H1 (cell line): ENCODE data around the gene SPTAN1. TPM values are rescaled to one million over a fixed set of nuclear protein-coding genes. Genes with fewer than 3 reads are reported as not detected.

Source experiments
- CTCF ChIA-PET: fragments of 300-600 bp; sonication (Branson Sonifier 250); formaldehyde crosslinking; loops from one replicate; lab custom pipeline; 2021; ENCODE audit not compliant: partially characterized antibody; lab: Charles Lee
- POLR2A ChIA-PET: fragments of 300-600 bp; sonication (Branson Sonifier 250); formaldehyde crosslinking; loops from one replicate; lab custom pipeline; 2021; ENCODE audit warnings: inconsistent platforms; ENCODE audit not compliant: partially characterized antibody; lab: Charles Lee
- DNase-seq, 2 experiments: peaks; one replicate each; pipeline versions ENCODE4 v3.0.0 to v3.0.0-alpha.2; 2010 to 2022; ENCODE audit warnings: low spot score in 2 of 2, low read depth in 1 of 2, mixed read lengths in 1 of 2
- FAIRE-seq: peaks from 2 replicates; lab custom pipeline; 2011; peaks lifted over from hg19 to GRCh38; lab: Jason Lieb, UNC
- H2AFZ ChIP-seq: 2 replicates; pipeline ENCODE4 v1.8.1; 2012; ENCODE audit warnings: low read length, inconsistent platforms
- H2AK5ac ChIP-seq: 2 replicates; pipeline ENCODE4 v1.6.1; 2013; ENCODE audit warnings: low read depth, low read length
- H2BK120ac ChIP-seq: replicated peaks from 2 replicates; pipeline ENCODE3; 2013; ENCODE audit warnings: low read depth, low read length, inconsistent platforms
- H2BK12ac ChIP-seq: 2 replicates; pipeline ENCODE4 v1.6.1; 2013; ENCODE audit warnings: low read depth, low read length
- H2BK15ac ChIP-seq: 2 replicates; pipeline ENCODE4 v1.6.1; 2013; ENCODE audit warnings: low read length
- H2BK20ac ChIP-seq: 2 replicates; pipeline ENCODE4 v1.6.1; 2013; ENCODE audit warnings: low read length
- H2BK5ac ChIP-seq: 2 replicates; pipeline ENCODE4 v1.6.1; 2013; ENCODE audit warnings: low read depth, low read length
- H3K14ac ChIP-seq: 2 replicates; pipeline ENCODE4 v1.6.1; 2013; ENCODE audit warnings: inconsistent platforms; ENCODE audit not compliant: insufficient read length
- H3K18ac ChIP-seq: 2 replicates; pipeline ENCODE4 v1.6.1; 2013; ENCODE audit warnings: low read length; ENCODE audit errors: extremely low read depth
- H3K23ac ChIP-seq: 2 replicates; pipeline ENCODE4 v1.6.1; 2013; ENCODE audit warnings: inconsistent platforms; ENCODE audit not compliant: insufficient read length
- H3K23me2 ChIP-seq: 2 replicates; pipeline ENCODE4 v1.6.1; 2013; ENCODE audit warnings: low read depth, low read length
- H3K27ac ChIP-seq: 2 replicates; pipeline ENCODE4 v1.6.1; 2011; ENCODE audit warnings: low read depth, low read length, inconsistent platforms
- H3K27me3 ChIP-seq, 4 experiments: replicated peaks in 1 of 4; 1 replicate in 1 of 4; 2 replicates in 3 of 4; pipeline versions ENCODE4 v1.6.1 to v1.8.1; 2011 to 2013; ENCODE audit warnings: low read length in 3 of 4, mild to moderate bottlenecking in 3 of 4, inconsistent platforms in 2 of 4, mixed read lengths in 2 of 4, moderate library complexity in 1 of 4; ENCODE audit not compliant: control insufficient read depth in 3 of 4, insufficient read depth in 3 of 4; ENCODE audit errors: extremely low read depth in 1 of 4
- H3K36me3 ChIP-seq, 4 experiments: 2 replicates each; pipeline versions ENCODE4 v1.6.1 to v1.8.1; 2011 to 2013; ENCODE audit warnings: mild to moderate bottlenecking in 4 of 4, low read length in 3 of 4, moderate library complexity in 2 of 4, control low read depth in 1 of 4, inconsistent platforms in 1 of 4; ENCODE audit not compliant: insufficient read depth in 4 of 4, control insufficient read depth in 2 of 4
- H3K4ac ChIP-seq: replicated peaks from 2 replicates; pipeline ENCODE3; 2013; ENCODE audit warnings: low read length, low read depth, mixed read lengths, inconsistent platforms; ENCODE audit not compliant: insufficient read length
- H3K4me1 ChIP-seq, 4 experiments: replicated peaks in 1 of 4; 1 replicate in 1 of 4; 2 replicates in 3 of 4; pipeline versions ENCODE4 v1.6.1 to v1.8.1; 2011 to 2013; ENCODE audit warnings: low read length in 3 of 4, inconsistent platforms in 2 of 4, mixed read lengths in 1 of 4; ENCODE audit not compliant: insufficient read depth in 4 of 4, control insufficient read depth in 3 of 4
- H3K4me2 ChIP-seq, 2 experiments: 2 replicates each; pipeline versions ENCODE4 v1.6.1 to v1.8.1; 2011 to 2013; ENCODE audit warnings: low read depth in 2 of 2, low read length in 2 of 2, control low read depth in 1 of 2, inconsistent platforms in 1 of 2, mild to moderate bottlenecking in 1 of 2; ENCODE audit not compliant: insufficient read depth in 1 of 2
- H3K4me3 ChIP-seq, 4 experiments: fragments of 200-600, 300-600 bp in 1 of 4; sonication (generic), shearing (Covaris generic), sonication (Bioruptor Twin) in 1 of 4; 2 replicates each; pipeline versions ENCODE4 v1.5.1 to v1.8.1; 2011 to 2016; ENCODE audit warnings: low read length in 4 of 4, low read depth in 3 of 4, control low read depth in 2 of 4, inconsistent platforms in 2 of 4, mild to moderate bottlenecking in 2 of 4, mixed read lengths in 1 of 4, moderate library complexity in 1 of 4; ENCODE audit not compliant: insufficient read depth in 2 of 4; ENCODE audit errors: extremely low read depth in 1 of 4
- H3K56ac ChIP-seq: replicated peaks from 2 replicates; pipeline ENCODE3; 2013; ENCODE audit warnings: low read depth, mild to moderate bottlenecking, mixed read lengths, low read length, inconsistent platforms; ENCODE audit not compliant: insufficient read length
- H3K79me1 ChIP-seq: 2 replicates; pipeline ENCODE4 v1.6.1; 2013; ENCODE audit warnings: low read depth, low read length, control low read depth
- H3K79me2 ChIP-seq, 2 experiments: 2 replicates each; pipeline versions ENCODE4 v1.6.1 to v1.8.1; 2012 to 2013; ENCODE audit warnings: low read length in 2 of 2, mild to moderate bottlenecking in 2 of 2, inconsistent platforms in 1 of 2; ENCODE audit not compliant: insufficient read depth in 2 of 2, control insufficient read depth in 1 of 2
- H3K9ac ChIP-seq, 4 experiments: replicated peaks in 1 of 4; 1 replicate in 1 of 4; 2 replicates in 3 of 4; pipeline versions ENCODE4 v1.6.1 to v1.8.1; 2011 to 2013; ENCODE audit warnings: low read depth in 3 of 4, low read length in 3 of 4, control low read depth in 2 of 4, mild to moderate bottlenecking in 2 of 4, moderate library complexity in 2 of 4, inconsistent platforms in 1 of 4; ENCODE audit errors: extremely low read depth in 1 of 4
- H3K9me3 ChIP-seq, 2 experiments: 2 replicates each; pipeline versions ENCODE4 v1.6.1 to v1.8.1; 2012 to 2013; ENCODE audit warnings: mild to moderate bottlenecking in 2 of 2, moderate library complexity in 2 of 2, control low read depth in 1 of 2, inconsistent platforms in 1 of 2, low read depth in 1 of 2, low read length in 1 of 2, mixed read lengths in 1 of 2; ENCODE audit not compliant: insufficient read depth in 2 of 2
- H4K20me1 ChIP-seq, 2 experiments: replicated peaks in 1 of 2; 2 replicates each; pipeline versions ENCODE3 to v1.8.1; 2011 to 2013; ENCODE audit warnings: inconsistent platforms in 2 of 2, low read length in 2 of 2, mild to moderate bottlenecking in 1 of 2; ENCODE audit not compliant: insufficient read depth in 2 of 2, control insufficient read depth in 1 of 2
- H4K5ac ChIP-seq: 2 replicates; pipeline ENCODE4 v1.6.1; 2013; ENCODE audit warnings: low read length, low read depth, mixed read lengths, inconsistent platforms; ENCODE audit not compliant: insufficient read length
- H4K8ac ChIP-seq: 2 replicates; pipeline ENCODE4 v1.8.0; 2013; ENCODE audit warnings: mild to moderate bottlenecking, moderate library complexity, low read length, inconsistent platforms; ENCODE audit not compliant: insufficient read depth; ENCODE audit errors: extremely low read depth
- H4K91ac ChIP-seq: replicated peaks from 2 replicates; pipeline ENCODE3; 2013; ENCODE audit warnings: low read length, mixed read lengths, inconsistent platforms; ENCODE audit not compliant: insufficient read length
- HDAC2 ChIP-seq, 2 experiments: fragments of 300-600 bp in 1 of 2; sonication (generic) in 1 of 2; IDR thresholded peaks; 2 replicates each; pipeline ENCODE4 v1.6.1; 2011 to 2012; ENCODE audit warnings: low read depth in 2 of 2, low read length in 2 of 2, mild to moderate bottlenecking in 2 of 2, moderate library complexity in 2 of 2, borderline replicate concordance in 1 of 2, inconsistent platforms in 1 of 2
- JUN ChIP-seq: IDR thresholded peaks from 2 replicates; pipeline ENCODE4 v1.6.1; 2011; ENCODE audit warnings: low read depth, mild to moderate bottlenecking, improper control_type of control experiment, low read length
- NRF1 ChIP-seq: IDR thresholded peaks from 2 replicates; pipeline ENCODE4 v1.6.1; 2011; ENCODE audit warnings: mild to moderate bottlenecking, low read depth, low read length, improper control_type of control experiment
- WGBS, 2 experiments: shearing (Covaris generic) in 1 of 2; methylation state at CpG; one replicate each; pipeline versions ENCODE4 v1.1.6 to v1.1.7; 2013 to 2015; ENCODE audit warnings: low lambda C conversion rate in 2 of 2, mixed read lengths in 2 of 2, inconsistent platforms in 1 of 2, low coverage in 1 of 2, missing lambda C conversion rate in 1 of 2; ENCODE audit not compliant: insufficient replicate concordance in 2 of 2, insufficient coverage in 1 of 2, insufficient read length in 1 of 2; ENCODE audit errors: extremely low coverage in 1 of 2, missing lambda C conversion rate in 1 of 2; 5-methylcytosine and 5-hydroxymethylcytosine counted together
- polyA plus RNA-seq, 7 experiments: library from polyadenylated mRNA; depleted of rRNA in 3 of 7; stranded (reverse) in 5 of 7; unstranded in 2 of 7; fragments of >200 nt in 5 of 7; fragments of 200-250 nt in 2 of 7; gene quantifications; 1 replicate in 5 of 7; 2 replicates in 1 of 7; 4 replicates in 1 of 7; pipeline versions ENCODE4 v1.2.1 to v1.2.3, GENCODE V29; 2011 to 2013; ENCODE audit warnings: missing spikeins in 2 of 7, mixed read lengths in 2 of 7
- total RNA-seq: library from RNA; stranded (reverse); fragmentation: NEBNext Ultra II Directional; extraction: Animal tissue kit (Norgen Biotek cat#: 25700); gene quantifications from 2 replicates; pipeline ENCODE4 v1.2.1, GENCODE V29; 2021

SPTAN1 gene
- total and polyA plus RNA-seq, 2 of the 8 experiments (the other 6 are each of a cell fraction or from before 2014, with no cell fraction given) = 182 to 216 TPM

GRCh38 chr9:128657796-128658195, 105.4 kb downstream of the SPTAN1 start:
- Histone ChIP-seq H2BK12ac (peak overlapping the region; percentile 90), H3K4me2 (no peak overlapping the region; a peak in 1 of 4 replicates), H4K20me1 (peaks cover 0 to 2% of the 10 kb centered on the region in 2 experiments), H3K18ac (no peak overlapping the region), H3K4me1 (no peaks in the 10 kb centered on the region; a peak in 2 of 7 replicates), H3K9me3 (no peaks in the 10 kb centered on the region), H3K23ac (no peak overlapping the region), H4K5ac (no peak overlapping the region), H2BK5ac (no peak overlapping the region), H3K79me1 (no peaks in the 10 kb centered on the region; the same call in 1 of the 2 replicates), H3K56ac (no peak overlapping the region), H3K23me2 (peaks cover 4% of the 10 kb centered on the region; the same call in 1 of the 2 replicates), H2AFZ (no peak overlapping the region), H3K79me2 (no peaks in the 10 kb centered on the region), H4K8ac (no peak overlapping the region), H4K91ac (no peak overlapping the region), H2AK5ac (no peak overlapping the region), H2BK20ac (no peak overlapping the region), H3K4me3 (no peak overlapping the region), H3K36me3 (peaks cover 0 to 9% (median 0%) of the 10 kb centered on the region in 4 experiments; a peak in 1 of 8 replicates), H2BK15ac (no peak overlapping the region), H3K27ac (no peak overlapping the region), H3K4ac (no peak overlapping the region), H2BK120ac (no peak overlapping the region), H3K27me3 (no peaks in the 10 kb centered on the region), H3K9ac (no peak overlapping the region), H3K14ac (no peak overlapping the region)
- CTCF ChIA-PET = interaction anchor here (0.7 to 1.2 kb wide), 2 partner anchors 12 to 15 kb away, joined by 3 to 4 read pairs; no protein-coding TSS in a partner anchor
- DNase-seq = no peak
- no peak for FAIRE-seq
- POLR2A ChIA-PET = interaction anchor here (1.2 to 43.1 kb wide), 2 partner anchors 12 to 38 kb away, joined by 4 to 1197 read pairs; partner anchors contain the start of genes PKN3 and SET
- TF ChIP-seq NRF1 (no peak), JUN (no peak), HDAC2 (IDR thresholded peaks at IDR 0.05; ENCODE audit: borderline replicate concordance in 1 of 2, low read depth in 2 of 2, low read length in 2 of 2) (0 out of 4 replicates have a peak, but pooled peaks of 1 of the 2 experiments have one; percentile 14)
- 92% methylated on average over 3 of the region's 3 CpGs; no CpG with 5 or more reads in 1 of the 2 experiments for WGBS, 2 experiments
